Lung (tissue), 12 donors: Measurements from ENCODE around the gene GCGR. TPM values are rescaled to one million over a fixed set of nuclear protein-coding genes. Genes with fewer than 3 reads are reported as not detected.
A peak's percentile ranks its signal among the peaks of the same experiment; 100 is the strongest.

Experiments used
- ATAC-seq: fragments of 200-7000 bp; cut with Tn5 transposase; one replicate; pipeline ENCODE4 v1.9.1; 2020; ENCODE audit warnings: moderate number of reproducible peaks; ENCODE audit not compliant: insufficient read depth, low FRiP score
- DNase-seq, 3 donors: peaks; one replicate each; pipeline ENCODE4 v3.0.0-alpha.2; 2013 to 2017
- H3K27ac ChIP-seq, 2 donors: one replicate each; pipeline ENCODE4 v1.5.1; 2013; ENCODE audit warnings: mild to moderate bottlenecking in 2 of 2, moderate library complexity in 2 of 2, control low read depth in 1 of 2, inconsistent platforms in 1 of 2, low read depth in 1 of 2, low read length in 1 of 2
- H3K27me3 ChIP-seq, 3 donors: one replicate each; pipeline ENCODE4 v1.5.1; 2013; ENCODE audit warnings: low read length in 2 of 3; ENCODE audit not compliant: control insufficient read depth in 3 of 3, insufficient read depth in 3 of 3
- H3K36me3 ChIP-seq, 4 donors: one replicate each; pipeline ENCODE4 v1.5.1; 2013; ENCODE audit warnings: low read length in 4 of 4, mild to moderate bottlenecking in 1 of 4, moderate library complexity in 1 of 4; ENCODE audit not compliant: control insufficient read depth in 4 of 4, insufficient read depth in 4 of 4
- H3K4me1 ChIP-seq, 5 donors: one replicate each; pipeline ENCODE4 v1.5.1; 2013; ENCODE audit warnings: low read length in 5 of 5, mild to moderate bottlenecking in 2 of 5, moderate library complexity in 1 of 5; ENCODE audit not compliant: control insufficient read depth in 5 of 5, insufficient read depth in 5 of 5
- H3K4me3 ChIP-seq: one replicate; pipeline ENCODE4 v1.5.1; 2013; ENCODE audit warnings: mild to moderate bottlenecking, control low read depth, moderate library complexity
- H3K9ac ChIP-seq, 2 donors: one replicate each; pipeline ENCODE4 v1.5.1; 2013; ENCODE audit warnings: low read length in 2 of 2, control low read depth in 1 of 2; ENCODE audit not compliant: insufficient read depth in 1 of 2
- H3K9me3 ChIP-seq, 4 donors: one replicate each; pipeline ENCODE4 v1.5.1; 2013; ENCODE audit warnings: low read length in 3 of 4, mild to moderate bottlenecking in 1 of 4, moderate library complexity in 1 of 4; ENCODE audit not compliant: control insufficient read depth in 4 of 4, insufficient read depth in 3 of 4
- WGBS, 2 donors: extraction: QIAGEN DNeasy Blood & Tissue Kit; methylation state at CpG; one replicate each; pipeline ENCODE4 v1.1.7; 2013; 5-methylcytosine and 5-hydroxymethylcytosine counted together
- polyA plus RNA-seq, 2 donors: library from polyadenylated mRNA; stranded (reverse); fragments of 200-250 nt; gene quantifications; one replicate each; pipeline ENCODE4 v1.2.1, GENCODE V29; 2013
- total RNA-seq, 2 donors: library from RNA; depleted of rRNA in 1 of 2; stranded (reverse); fragments of >200 nt in 1 of 2; gene quantifications; one replicate each; pipeline ENCODE4 v1.2.1, GENCODE V29; 2014 to 2021
- TF ChIP-seq, protein P1 (sequence below): IDR thresholded peaks from 2 replicates; pipeline ENCODE4 v1.5.1; 2012; ENCODE audit warnings: mild to moderate bottlenecking; ENCODE audit errors: control extremely low read depth, extremely low read depth
- donor health status: control.
- donor health status: control.
- donor health status: Bipolar disorder and iron deficiency.
- donor health status: healthy.
- donor health status: DM: yes; HTN: yes; CAD: no.

GCGR gene
- total and polyA plus RNA-seq, 4 donors: 0.09 to 0.12 (median 0.11) TPM; not detected in 1

DNA sequence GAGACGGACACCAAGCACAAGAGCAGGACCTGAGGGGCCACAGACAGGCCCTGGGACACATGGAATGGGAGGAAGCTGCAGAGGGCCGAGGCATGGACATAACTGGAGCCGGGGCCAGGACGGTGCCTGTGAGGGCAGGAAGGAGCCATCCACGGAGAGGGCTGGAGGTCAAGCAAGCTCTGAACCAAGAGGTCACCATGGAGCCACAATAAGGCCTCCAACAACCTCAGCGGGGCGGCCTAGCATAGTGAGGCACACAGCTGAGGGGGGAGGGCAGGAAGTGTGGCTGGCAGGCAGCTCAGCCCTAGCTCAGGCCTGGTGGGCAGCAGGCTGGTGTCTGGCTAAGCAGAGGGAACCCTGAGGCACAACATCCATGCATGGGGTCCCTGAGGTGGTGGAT is 24.7 kb downstream of the GCGR start:
- Histone ChIP-seq H3K36me3 (peaks cover 0 to 7% (median 3%) of the 10 kb centered on the region in 4 donors), H3K27me3 (no peaks in the 10 kb centered on the region), H3K9me3 (no peaks in the 10 kb centered on the region), H3K27ac (no peak overlapping the region), H3K9ac (no peak overlapping the region), H3K4me1 (peaks cover 0 to 14% (median 6%) of the 10 kb centered on the region in 5 donors), H3K4me3 (no peak overlapping the region)
- ATAC-seq: no peak
- TF ChIP-seq, protein P1, sequence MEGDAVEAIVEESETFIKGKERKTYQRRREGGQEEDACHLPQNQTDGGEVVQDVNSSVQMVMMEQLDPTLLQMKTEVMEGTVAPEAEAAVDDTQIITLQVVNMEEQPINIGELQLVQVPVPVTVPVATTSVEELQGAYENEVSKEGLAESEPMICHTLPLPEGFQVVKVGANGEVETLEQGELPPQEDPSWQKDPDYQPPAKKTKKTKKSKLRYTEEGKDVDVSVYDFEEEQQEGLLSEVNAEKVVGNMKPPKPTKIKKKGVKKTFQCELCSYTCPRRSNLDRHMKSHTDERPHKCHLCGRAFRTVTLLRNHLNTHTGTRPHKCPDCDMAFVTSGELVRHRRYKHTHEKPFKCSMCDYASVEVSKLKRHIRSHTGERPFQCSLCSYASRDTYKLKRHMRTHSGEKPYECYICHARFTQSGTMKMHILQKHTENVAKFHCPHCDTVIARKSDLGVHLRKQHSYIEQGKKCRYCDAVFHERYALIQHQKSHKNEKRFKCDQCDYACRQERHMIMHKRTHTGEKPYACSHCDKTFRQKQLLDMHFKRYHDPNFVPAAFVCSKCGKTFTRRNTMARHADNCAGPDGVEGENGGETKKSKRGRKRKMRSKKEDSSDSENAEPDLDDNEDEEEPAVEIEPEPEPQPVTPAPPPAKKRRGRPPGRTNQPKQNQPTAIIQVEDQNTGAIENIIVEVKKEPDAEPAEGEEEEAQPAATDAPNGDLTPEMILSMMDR: no peak
- 76 to 77% methylated on average over 7 of the region's 7 CpGs for WGBS, 2 donors
- DNase-seq: no peak

DNA sequence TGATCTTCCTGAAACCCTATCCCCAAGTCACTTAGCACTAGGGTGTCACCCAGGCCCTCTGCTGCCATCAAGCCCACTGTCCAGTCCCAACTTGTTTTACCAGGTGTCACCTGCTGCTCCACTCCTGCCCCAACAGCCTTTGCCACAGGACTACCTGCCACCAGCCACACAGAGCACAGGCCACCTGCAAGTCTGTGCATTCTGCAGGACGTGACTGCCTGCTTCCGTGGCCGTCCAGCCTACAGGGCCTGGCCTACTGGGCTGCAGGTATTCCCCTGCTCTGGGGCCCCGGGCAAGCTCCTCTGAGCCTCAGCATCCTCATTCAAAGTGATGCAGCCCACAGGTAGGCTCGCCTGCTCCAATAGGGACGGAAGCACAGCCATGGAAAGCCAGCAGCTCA is 25.9 kb downstream of the GCGR start:
- WGBS, 2 donors: 90 to 92% methylated on average over 6 of the region's 6 CpGs
- Histone ChIP-seq H3K27me3 (no peaks in the 10 kb centered on the region), H3K9me3 (no peaks in the 10 kb centered on the region), H3K4me1 (peaks cover 0 to 17% (median 11%) of the 10 kb centered on the region in 5 donors), H3K27ac (no peak overlapping the region), H3K9ac (no peak overlapping the region), H3K36me3 (peaks cover 0 to 5% (median 0%) of the 10 kb centered on the region in 4 donors), H3K4me3 (no peak overlapping the region)
- no peak for ATAC-seq
- TF ChIP-seq, protein P1: no peak
- no peak for DNase-seq

DNA sequence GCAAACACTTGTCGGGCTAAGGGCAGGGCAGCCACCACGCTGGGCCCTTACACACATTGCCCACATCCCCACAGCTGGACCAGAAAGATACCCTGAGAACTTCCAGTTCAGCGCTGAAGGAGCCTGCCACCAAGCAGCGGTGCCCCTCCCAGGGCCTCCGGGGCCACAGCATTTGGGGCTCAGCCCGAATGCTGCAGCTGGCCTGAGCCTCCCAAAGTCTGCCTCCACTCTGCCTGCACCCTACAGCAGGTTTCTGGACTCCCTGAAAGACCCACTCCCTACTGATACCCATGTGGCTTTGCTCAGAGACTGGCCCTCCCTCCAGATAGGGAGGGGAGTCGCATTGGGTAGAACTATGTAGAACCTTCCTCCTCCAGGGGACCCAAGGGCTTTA is 27.6 kb downstream of the GCGR start:
- H3K36me3 ChIP-seq: peaks cover 0 to 5% (median 0%) of the 10 kb centered on the region in 4 donors
- no peak for DNase-seq
- H3K4me1 ChIP-seq: peaks cover 0 to 17% (median 11%) of the 10 kb centered on the region in 5 donors
- 58 to 70% methylated on average over 7 of the region's 7 CpGs for WGBS, 2 donors
- TF ChIP-seq, protein P1: no peak
- H3K9ac ChIP-seq: peak overlapping the region in 1 of 2 donors; percentile 55
- ATAC-seq: no peak
- no peaks in the 10 kb centered on the region for H3K9me3 ChIP-seq
- H3K4me3 ChIP-seq: no peak overlapping the region
- peak overlapping the region; percentile 87 to 97 for H3K27ac ChIP-seq
- H3K27me3 ChIP-seq: no peaks in the 10 kb centered on the region
